ENCODE data around the gene FAM163A.

Gene FAM163A

DNA sequence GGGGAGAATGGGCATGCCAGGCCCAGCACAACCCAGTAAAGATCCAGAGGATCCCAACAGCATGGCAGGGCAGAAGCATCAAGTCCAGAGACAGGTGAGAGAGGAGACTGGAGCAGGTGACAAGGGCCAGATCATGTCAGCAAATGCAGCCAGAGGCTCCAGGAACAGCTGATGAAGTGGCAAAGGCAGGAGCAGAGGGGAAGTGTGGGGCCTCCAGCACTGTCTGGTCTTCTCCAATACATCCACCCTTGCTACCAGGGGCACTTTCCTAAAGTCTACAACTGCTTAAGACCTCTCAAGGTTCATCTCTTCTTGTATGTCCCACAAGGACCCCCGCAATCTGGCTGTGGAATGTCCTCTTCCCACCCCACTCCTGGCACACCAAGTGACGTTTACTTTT, 17.4 kb downstream of the FAM163A start:
- TF ChIP-seq, protein P1, sequence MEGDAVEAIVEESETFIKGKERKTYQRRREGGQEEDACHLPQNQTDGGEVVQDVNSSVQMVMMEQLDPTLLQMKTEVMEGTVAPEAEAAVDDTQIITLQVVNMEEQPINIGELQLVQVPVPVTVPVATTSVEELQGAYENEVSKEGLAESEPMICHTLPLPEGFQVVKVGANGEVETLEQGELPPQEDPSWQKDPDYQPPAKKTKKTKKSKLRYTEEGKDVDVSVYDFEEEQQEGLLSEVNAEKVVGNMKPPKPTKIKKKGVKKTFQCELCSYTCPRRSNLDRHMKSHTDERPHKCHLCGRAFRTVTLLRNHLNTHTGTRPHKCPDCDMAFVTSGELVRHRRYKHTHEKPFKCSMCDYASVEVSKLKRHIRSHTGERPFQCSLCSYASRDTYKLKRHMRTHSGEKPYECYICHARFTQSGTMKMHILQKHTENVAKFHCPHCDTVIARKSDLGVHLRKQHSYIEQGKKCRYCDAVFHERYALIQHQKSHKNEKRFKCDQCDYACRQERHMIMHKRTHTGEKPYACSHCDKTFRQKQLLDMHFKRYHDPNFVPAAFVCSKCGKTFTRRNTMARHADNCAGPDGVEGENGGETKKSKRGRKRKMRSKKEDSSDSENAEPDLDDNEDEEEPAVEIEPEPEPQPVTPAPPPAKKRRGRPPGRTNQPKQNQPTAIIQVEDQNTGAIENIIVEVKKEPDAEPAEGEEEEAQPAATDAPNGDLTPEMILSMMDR (IDR thresholded peaks at IDR 0.05; ENCODE audit: borderline replicate concordance, control extremely low read depth, extremely low read depth, insufficient read depth, missing control alignments): no peak
- DNase-seq (ENCODE audit: low spot score): no peak
- in situ Hi-C loops (cut with MboI; ENCODE audit: low sequenced_read_pairs, unreplicated experiment): no loop called here

DNA sequence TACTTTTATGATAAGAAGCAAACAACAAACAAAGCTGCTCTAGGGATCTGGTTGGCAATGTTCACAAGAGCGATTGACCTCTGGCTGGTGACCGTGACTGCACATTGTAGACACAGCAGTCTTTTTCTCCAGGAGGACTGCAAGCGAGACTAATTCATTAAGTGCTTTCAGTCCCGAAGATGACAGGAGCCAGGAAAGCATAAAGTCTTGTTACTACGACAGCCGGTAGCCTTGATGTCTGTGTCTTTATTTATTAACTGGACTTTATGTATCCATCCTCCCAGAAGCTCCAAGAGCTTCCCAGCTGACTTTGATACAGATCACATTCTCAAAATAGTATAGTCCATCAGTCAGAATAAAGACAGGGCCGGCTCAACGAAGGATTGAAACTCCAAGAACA, 18.2 kb downstream of the FAM163A start:
- no peak for DNase-seq (ENCODE audit: low spot score)
- in situ Hi-C loops (cut with MboI; ENCODE audit: low sequenced_read_pairs, unreplicated experiment): no loop called here
- TF ChIP-seq, protein P1 (IDR thresholded peaks at IDR 0.05; ENCODE audit: borderline replicate concordance, control extremely low read depth, extremely low read depth, insufficient read depth, missing control alignments): no peak

DNA sequence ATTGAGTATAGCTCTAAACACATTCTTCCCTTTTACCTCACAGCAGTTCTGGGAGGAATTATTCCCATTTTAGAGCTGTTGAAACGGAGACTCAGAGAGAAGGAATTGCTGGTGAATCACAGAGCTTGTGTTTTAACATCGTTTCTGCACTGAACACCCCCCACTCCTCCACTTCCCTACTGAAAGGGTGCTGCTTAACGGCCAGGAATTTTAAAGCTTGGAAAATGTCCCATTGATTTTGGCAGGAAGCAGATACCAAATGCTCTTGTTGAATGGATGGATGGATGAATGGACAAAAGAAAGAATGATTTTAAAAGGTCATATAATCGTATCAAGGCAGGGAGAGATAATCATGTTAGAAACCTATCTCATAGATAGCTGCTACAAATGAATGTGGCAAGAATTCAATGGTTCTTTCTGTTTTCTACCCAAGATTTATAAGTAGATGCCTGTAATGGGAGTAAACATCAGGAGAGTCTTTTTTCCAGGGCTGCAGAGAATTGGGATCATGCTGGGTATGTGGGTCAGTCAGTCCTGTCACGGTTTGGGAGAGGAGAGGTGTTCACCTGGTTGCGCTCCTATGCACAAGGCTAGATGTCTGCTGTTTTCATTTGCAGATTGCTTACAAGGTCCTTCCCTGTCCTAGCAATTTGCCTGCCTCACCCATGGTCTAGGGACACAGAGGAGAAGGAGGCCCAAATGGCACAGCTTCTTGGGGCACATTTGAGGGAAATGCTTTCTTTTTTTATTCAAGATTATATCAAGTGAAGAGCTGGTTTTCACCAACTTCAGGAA, 19.0 kb downstream of the FAM163A start:
- TF ChIP-seq, protein P1 (IDR thresholded peaks at IDR 0.05; ENCODE audit: borderline replicate concordance, control extremely low read depth, extremely low read depth, insufficient read depth, missing control alignments): no peak
- in situ Hi-C loops (cut with MboI; ENCODE audit: low sequenced_read_pairs, unreplicated experiment): no loop called here
- DNase-seq (ENCODE audit: low spot score): no peak

DNA sequence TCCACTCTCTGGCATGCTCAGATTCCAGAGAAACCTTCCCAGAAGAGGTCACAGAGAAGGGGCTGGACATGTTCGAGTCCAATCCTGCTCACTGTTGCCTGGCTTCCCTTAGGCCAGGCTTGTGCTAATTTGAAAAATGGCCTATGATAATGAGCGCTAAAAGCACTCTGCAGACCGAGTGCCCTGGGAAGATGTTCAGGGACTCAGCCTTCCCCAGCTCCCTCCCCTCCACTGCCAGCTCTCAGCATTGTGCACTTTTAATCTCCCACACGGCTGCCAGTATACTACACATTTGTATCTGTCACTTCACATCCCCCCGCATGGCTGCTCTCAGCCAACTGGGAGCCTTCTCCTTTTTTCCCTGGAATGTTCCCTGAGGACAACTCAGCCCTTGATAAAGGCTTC, 24.1 kb downstream of the FAM163A start:
- in situ Hi-C loops (cut with MboI; ENCODE audit: low sequenced_read_pairs, unreplicated experiment): no loop called here
- TF ChIP-seq, protein P1 (IDR thresholded peaks at IDR 0.05; ENCODE audit: borderline replicate concordance, control extremely low read depth, extremely low read depth, insufficient read depth, missing control alignments): no peak
- DNase-seq (ENCODE audit: low spot score): no peak

DNA sequence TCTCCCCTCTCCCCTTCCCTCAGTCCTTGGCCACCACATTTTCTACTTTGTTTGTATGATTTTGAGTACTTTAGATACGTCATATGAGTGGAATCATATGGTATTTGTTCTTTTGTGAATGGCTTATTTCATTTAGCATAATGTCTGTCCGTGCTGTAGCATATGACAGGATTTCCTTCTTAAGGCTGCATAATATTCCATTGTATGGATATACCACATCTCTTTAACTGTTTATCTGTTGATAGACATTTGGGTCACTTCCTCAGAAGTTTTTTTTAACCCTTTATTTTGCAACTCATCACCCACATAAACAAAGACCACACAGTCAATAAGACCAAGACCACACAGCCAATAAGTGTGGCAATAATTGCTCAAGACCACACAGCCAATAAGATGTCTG, 24.9 kb downstream of the FAM163A start:
- no peak for DNase-seq (ENCODE audit: low spot score)
- TF ChIP-seq, protein P1 (IDR thresholded peaks at IDR 0.05; ENCODE audit: borderline replicate concordance, control extremely low read depth, extremely low read depth, insufficient read depth, missing control alignments): no peak
- in situ Hi-C loops (cut with MboI; ENCODE audit: low sequenced_read_pairs, unreplicated experiment): no loop called here

DNA sequence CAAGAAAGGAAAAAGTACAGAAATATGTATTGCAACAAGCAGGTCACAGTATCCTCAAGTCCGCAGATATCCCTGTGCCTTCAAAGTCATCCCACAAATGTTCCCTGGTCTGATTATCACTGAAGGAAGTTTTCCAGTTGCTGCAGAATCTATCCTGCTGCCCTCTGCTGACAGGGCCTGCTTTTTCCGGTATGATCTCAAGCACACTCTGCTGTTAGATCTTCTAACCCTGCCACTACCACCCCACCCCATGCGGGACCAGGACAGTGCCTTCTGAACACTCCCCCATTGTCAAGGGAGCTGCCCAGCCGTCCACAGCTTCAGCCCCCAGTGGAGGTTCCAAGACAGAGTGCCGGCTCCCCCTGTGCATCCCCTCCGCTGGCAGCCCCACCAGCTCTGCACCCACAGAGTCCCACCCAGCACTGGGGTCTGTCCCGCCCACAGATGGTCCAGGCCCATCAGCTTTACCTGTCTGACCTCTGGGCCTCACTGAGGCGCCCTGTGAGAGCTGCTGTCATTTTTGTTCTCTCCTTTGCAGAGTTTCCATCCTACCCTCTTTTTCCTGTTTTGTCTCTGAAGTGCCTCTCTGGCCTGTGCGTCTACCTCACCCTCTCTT, 27.9 kb downstream of the FAM163A start:
- TF ChIP-seq, protein P1 (IDR thresholded peaks at IDR 0.05; ENCODE audit: borderline replicate concordance, control extremely low read depth, extremely low read depth, insufficient read depth, missing control alignments): no peak
- in situ Hi-C loops (cut with MboI; ENCODE audit: low sequenced_read_pairs, unreplicated experiment): no loop called here
- no peak for DNase-seq (ENCODE audit: low spot score)

All from GM13976 (cell line).